ENCODE data around the gene PTPN7. TPM values are rescaled to one million over a fixed set of nuclear protein-coding genes. Genes with fewer than 3 reads are reported as not detected.
"Not testable (repeated sequence)": the region's sequence is repeated elsewhere in the genome, so short reads cannot be mapped to it uniquely, and the experiment has no call there.

Gene PTPN7
- total RNA-seq, 1 donor from 2014 or later: not detected

DNA sequence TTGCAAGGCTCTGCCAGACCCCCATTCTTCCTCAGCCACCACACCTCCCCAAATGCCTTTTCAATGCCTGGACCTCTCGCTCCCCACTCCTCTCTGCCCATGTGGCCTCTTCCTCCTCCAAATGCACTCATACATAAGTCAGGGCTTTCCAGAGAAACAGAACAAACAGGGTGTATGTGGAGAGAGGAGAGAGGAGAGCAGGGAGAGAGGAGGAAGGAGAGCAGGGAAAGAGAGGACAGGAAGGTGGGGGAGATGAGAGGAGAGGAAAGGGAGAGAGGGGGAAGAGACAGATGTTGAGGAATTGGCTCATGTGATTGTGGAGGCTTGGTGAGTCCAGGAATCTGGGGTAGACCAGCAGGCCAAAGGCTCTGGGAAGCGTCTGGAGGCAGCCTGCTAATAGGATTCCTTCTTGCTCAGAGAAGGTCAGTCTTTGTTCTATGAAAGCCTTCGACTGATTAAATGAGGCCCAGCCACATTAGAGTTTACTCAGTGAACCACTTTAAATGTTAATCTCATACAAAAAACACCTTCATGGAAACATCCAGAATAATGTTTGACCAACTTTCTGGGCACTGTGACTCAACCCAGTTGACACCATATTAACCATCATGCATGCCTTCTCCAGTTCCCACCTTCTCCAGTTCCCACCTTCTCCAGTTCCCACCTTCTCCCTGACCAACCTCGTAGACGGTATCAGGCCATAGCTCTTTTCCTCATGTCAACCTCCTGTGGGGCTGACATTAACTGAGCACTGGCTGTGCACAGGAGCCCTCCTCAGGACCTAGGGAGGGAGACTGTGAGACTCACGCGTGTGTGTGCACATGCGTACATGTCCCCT, 21.9 kb upstream of the PTPN7 start:
- no peaks in the 10 kb centered on the region for H3K9me3 ChIP-seq
- intact Hi-C loops (cut with DNase I): no loop called here
- H3K27me3 ChIP-seq: no peaks in the 10 kb centered on the region
- no peak for DNase-seq (ENCODE audit: low spot score in 2 of 2)
- TF ChIP-seq, protein P1, sequence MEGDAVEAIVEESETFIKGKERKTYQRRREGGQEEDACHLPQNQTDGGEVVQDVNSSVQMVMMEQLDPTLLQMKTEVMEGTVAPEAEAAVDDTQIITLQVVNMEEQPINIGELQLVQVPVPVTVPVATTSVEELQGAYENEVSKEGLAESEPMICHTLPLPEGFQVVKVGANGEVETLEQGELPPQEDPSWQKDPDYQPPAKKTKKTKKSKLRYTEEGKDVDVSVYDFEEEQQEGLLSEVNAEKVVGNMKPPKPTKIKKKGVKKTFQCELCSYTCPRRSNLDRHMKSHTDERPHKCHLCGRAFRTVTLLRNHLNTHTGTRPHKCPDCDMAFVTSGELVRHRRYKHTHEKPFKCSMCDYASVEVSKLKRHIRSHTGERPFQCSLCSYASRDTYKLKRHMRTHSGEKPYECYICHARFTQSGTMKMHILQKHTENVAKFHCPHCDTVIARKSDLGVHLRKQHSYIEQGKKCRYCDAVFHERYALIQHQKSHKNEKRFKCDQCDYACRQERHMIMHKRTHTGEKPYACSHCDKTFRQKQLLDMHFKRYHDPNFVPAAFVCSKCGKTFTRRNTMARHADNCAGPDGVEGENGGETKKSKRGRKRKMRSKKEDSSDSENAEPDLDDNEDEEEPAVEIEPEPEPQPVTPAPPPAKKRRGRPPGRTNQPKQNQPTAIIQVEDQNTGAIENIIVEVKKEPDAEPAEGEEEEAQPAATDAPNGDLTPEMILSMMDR (IDR thresholded peaks at IDR 0.05): no peak
- H3K36me3 ChIP-seq: no peaks in the 10 kb centered on the region
- H3K27ac ChIP-seq: no peak overlapping the region
- peaks cover 0 to 6% of the 10 kb centered on the region in 2 donors for H3K4me1 ChIP-seq
- no peak overlapping the region for H3K4me3 ChIP-seq

DNA sequence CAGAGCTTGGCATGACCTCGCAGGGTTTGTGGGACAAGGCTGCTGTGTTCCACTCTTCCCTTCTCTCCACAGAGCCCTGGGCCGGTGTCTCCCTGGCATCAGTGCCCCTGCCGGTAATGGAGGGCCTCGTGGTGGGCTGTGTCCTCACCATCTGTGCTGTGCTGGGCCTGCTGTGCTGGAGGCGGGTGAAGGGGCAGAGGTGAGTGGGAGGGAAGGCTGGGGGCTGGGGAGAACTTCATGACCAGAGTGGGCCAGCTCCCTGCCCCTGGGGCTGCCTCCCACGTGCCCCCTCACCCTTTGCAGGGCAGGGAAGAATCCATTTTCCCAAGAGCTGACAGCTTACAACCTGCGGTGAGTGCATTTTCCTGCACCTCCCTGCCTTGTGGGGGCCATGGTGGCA, 21.2 kb upstream of the PTPN7 start:
- Histone ChIP-seq H3K4me3 (no peak overlapping the region), H3K36me3 (no peaks in the 10 kb centered on the region), H3K27me3 (no peaks in the 10 kb centered on the region), H3K27ac (no peak overlapping the region), H3K9me3 (no peaks in the 10 kb centered on the region), H3K4me1 (peaks cover 0 to 6% of the 10 kb centered on the region in 2 donors)
- no peak for DNase-seq (ENCODE audit: low spot score in 2 of 2)
- TF ChIP-seq, protein P1 (IDR thresholded peaks at IDR 0.05): no peak
- intact Hi-C loops (cut with DNase I): no loop called here

DNA sequence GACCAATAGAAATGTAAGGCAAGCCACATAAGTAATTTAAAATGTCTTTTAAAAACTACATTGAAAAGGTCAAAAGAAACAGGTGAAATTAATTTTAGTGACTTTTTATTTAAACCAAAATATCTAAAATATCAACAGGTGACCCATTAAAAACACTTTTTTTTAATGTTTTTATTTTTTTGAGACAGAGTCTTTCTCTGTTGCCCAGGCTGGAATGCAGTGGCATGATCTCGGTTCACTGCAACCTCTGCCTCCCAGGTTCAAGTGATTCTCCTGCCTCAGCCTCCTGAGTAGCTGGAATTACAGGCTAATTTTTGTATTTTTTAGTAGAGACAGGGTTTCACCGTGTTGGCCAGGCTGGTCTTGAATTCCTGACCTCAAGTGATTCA, 20.3 kb upstream of the PTPN7 start:
- H3K4me3 ChIP-seq; H3K36me3 ChIP-seq; H3K27ac ChIP-seq; H3K9me3 ChIP-seq; H3K27me3 ChIP-seq; intact Hi-C loops (cut with DNase I); DNase-seq (ENCODE audit: low spot score in 2 of 2); H3K4me1 ChIP-seq: not testable (repeated sequence)

DNA sequence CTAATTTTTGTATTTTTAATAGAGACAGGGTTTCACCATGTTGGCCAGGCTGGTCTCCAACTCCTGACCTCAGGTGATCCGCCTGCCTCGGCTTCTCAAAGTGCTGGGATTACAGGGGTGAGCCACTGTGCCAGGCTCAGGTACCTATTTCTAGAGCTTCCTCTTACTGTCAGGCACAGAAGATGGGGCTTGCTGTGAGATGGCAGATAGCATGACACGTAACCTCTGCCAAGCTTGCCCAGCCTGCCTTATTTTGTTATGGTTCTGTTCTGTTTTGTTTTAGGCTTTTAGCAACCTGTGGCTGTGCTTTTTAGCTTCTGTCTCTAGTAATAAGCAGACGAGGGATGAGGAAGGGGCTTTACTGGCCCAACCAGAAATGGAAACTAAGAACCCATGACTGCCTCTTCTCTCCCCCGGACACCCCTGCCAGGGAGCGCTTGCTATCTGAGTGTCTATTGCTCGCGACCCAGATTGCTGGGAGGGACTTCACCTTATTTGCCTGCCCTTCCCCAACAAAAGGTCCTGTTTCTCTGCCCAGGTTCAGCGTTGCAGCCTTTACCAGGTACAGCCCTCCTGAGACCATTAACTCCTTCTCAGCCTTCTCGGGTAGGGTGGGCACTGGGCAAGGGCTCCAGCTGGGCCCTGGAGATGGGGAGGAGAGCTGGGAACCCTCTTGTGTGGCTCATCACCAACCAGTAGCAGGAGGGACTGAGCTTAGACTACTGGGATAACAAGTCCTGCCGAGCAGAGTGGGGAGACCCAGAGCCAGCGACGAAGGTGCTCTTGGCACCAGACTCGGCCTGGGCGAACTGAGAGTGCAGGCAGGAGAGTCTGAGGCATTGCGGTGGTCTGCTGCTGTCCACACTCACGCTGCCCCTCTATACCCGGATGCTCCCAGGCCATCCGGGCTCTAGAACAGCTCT, 19.7 kb upstream of the PTPN7 start:
- intact Hi-C loops (cut with DNase I): no loop called here
- Histone ChIP-seq H3K9me3 (no peaks in the 10 kb centered on the region), H3K4me1 (peaks cover 0 to 4% of the 10 kb centered on the region in 2 donors), H3K4me3 (no peak overlapping the region), H3K27me3 (no peaks in the 10 kb centered on the region), H3K27ac (no peak overlapping the region), H3K36me3 (no peaks in the 10 kb centered on the region)
- TF ChIP-seq, protein P1 (IDR thresholded peaks at IDR 0.05): no peak
- DNase-seq (ENCODE audit: low spot score in 2 of 2): no peak

DNA sequence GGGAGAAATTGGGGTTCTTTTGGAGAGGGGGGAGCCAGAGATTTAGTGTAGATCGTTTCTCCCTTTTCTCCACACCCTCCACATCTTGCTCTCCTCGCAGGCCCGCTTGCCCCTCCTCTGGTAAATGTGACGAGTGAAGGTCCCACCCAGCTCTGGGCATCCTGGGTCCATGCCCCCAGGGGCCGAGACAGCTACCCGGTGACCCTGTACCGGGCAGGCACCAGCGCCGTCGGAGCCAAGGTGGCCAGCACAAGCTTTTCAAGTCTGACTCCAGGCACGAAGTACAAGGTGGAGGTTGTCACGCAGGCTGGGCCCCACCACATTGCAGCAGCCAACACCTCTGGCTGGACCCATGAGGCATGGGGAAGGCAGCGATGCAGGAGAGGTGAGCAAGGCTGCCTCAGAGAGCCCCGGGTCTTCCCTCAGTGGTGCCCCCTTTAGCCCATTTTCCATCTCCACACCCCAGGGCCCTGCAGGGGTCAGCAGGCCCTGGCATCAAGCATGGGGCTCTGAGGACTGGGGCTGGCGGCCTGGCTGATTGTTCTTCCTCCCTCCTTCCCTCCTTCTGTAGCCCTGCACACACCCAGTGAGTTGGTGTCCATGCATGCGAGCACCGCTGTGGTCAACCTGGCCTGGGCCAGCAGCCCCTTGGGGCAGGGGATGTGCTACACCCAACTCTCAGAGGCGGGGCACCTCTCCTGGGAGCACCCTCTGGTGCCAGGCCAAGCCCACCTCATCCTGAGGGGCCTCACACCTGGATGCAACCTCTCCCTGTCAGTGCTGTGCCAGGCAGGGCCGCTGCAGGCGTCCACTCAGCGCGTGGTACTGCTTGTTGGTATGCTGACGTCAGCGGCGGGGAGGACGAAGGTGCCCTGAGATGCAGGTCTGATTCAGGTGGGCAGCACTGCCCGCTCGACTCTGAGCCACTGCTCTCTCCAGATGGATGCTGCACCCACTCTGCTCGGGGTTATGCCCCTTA, 16.8 kb upstream of the PTPN7 start:
- H3K4me1 ChIP-seq: no peaks in the 10 kb centered on the region
- H3K4me3 ChIP-seq: no peak overlapping the region
- H3K27me3 ChIP-seq: no peaks in the 10 kb centered on the region
- intact Hi-C loops (cut with DNase I): no loop called here
- no peak for DNase-seq (ENCODE audit: low spot score in 2 of 2)
- H3K36me3 ChIP-seq: no peaks in the 10 kb centered on the region
- TF ChIP-seq, protein P1 (IDR thresholded peaks at IDR 0.05): no peak
- no peaks in the 10 kb centered on the region for H3K9me3 ChIP-seq
- no peak overlapping the region for H3K27ac ChIP-seq
